Common myeloid progenitor, CD34-positive (primary cell): ENCODE measurements around the gene PHC2.

Experiments used
- CTCF ChIA-PET: fragments of 350-600 bp; sonication (Branson Sonifier 250); formaldehyde crosslinking; loops from one replicate; lab custom pipeline; 2021; ENCODE audit warnings: antibody characterized with exemption; lab: Charles Lee
- POLR2A ChIA-PET: fragments of 350-600 bp; sonication (Branson Sonifier 250); formaldehyde crosslinking; loops from one replicate; lab custom pipeline; 2021; ENCODE audit warnings: antibody characterized with exemption; lab: Charles Lee
- DNase-seq, 3 donors: peaks; one replicate each; pipeline versions ENCODE4 v3.0.0 to v3.0.0-alpha.2; 2013
- H3K27ac ChIP-seq, 2 experiments: 1 replicate in 1 of 2; 2 replicates in 1 of 2; pipeline ENCODE4 v1.7.0; 2013; ENCODE audit warnings: inconsistent platforms in 2 of 2, low read length in 2 of 2, mild to moderate bottlenecking in 2 of 2, low read depth in 1 of 2, moderate library complexity in 1 of 2; ENCODE audit not compliant: severe bottlenecking in 2 of 2, insufficient read depth in 1 of 2, poor library complexity in 1 of 2
- H3K27me3 ChIP-seq, 5 experiments: replicated peaks in 2 of 5; 1 replicate in 3 of 5; 2 replicates in 2 of 5; pipeline versions ENCODE4 v1.6.1 to v1.7.0; 2013; ENCODE audit warnings: low read length in 4 of 5, mild to moderate bottlenecking in 2 of 5, moderate library complexity in 2 of 5, inconsistent platforms in 1 of 5; ENCODE audit not compliant: insufficient read depth in 5 of 5, control insufficient read depth in 4 of 5
- H3K36me3 ChIP-seq, 4 experiments: 1 replicate in 2 of 4; 2 replicates in 2 of 4; pipeline versions ENCODE4 v1.6.1 to v1.7.0; 2013; ENCODE audit warnings: low read length in 3 of 4, control low read depth in 1 of 4, mild to moderate bottlenecking in 1 of 4; ENCODE audit not compliant: control insufficient read depth in 4 of 4, insufficient read depth in 4 of 4
- H3K4me1 ChIP-seq, 4 experiments: 1 replicate in 3 of 4; 2 replicates in 1 of 4; pipeline versions ENCODE4 v1.6.1 to v1.7.1; 2013; ENCODE audit warnings: low read length in 3 of 4, mild to moderate bottlenecking in 3 of 4, control low read depth in 1 of 4, inconsistent platforms in 1 of 4, moderate library complexity in 1 of 4; ENCODE audit not compliant: control insufficient read depth in 4 of 4, insufficient read depth in 4 of 4; ENCODE audit errors: control extremely low read depth in 1 of 4
- H3K4me3 ChIP-seq, 7 experiments: 1 replicate in 4 of 7; 2 replicates in 3 of 7; pipeline versions ENCODE4 v1.5.1 to v1.7.0; 2013; ENCODE audit warnings: mild to moderate bottlenecking in 7 of 7, low read length in 6 of 7, moderate library complexity in 6 of 7, inconsistent platforms in 2 of 7, low read depth in 2 of 7, control low read depth in 1 of 7; ENCODE audit not compliant: insufficient read depth in 4 of 7, control insufficient read depth in 1 of 7; ENCODE audit errors: extremely low read depth in 1 of 7
- H3K9me3 ChIP-seq, 5 experiments: 1 replicate in 4 of 5; 2 replicates in 1 of 5; pipeline versions ENCODE4 v1.6.1 to v1.7.1; 2013; ENCODE audit warnings: low read length in 4 of 5, mild to moderate bottlenecking in 2 of 5, inconsistent platforms in 1 of 5, low read depth in 1 of 5, moderate library complexity in 1 of 5; ENCODE audit not compliant: control insufficient read depth in 4 of 5, insufficient read depth in 2 of 5; ENCODE audit errors: control extremely low read depth in 1 of 5
- WGBS: methylation state at CpG from one replicate; pipeline ENCODE4 v1.1.5; 2013; ENCODE audit not compliant: insufficient coverage; 5-methylcytosine and 5-hydroxymethylcytosine counted together

PHC2 gene

GRCh38 chr1:33331444-33332356, 99.2 kb downstream of the PHC2 start:
- whole genome bisulfite sequencing = 71% methylated on average over 10 of the region's 10 CpGs
- no peaks in the 10 kb centered on the region for H3K27me3 ChIP-seq
- ChIA-PET POLR2A (interaction anchor here (0.6 kb wide), 1 partner anchor 120 kb away, joined by 3 read pairs; no protein-coding TSS in a partner anchor), CTCF (interaction anchor here (1.6 kb wide), 1 partner anchor 34 kb away, joined by 4 read pairs; no protein-coding TSS in a partner anchor)
- H3K4me1 ChIP-seq = peaks cover 0 to 3% (median 0%) of the 10 kb centered on the region in 4 experiments
- H3K4me3 ChIP-seq = no peak overlapping the region
- H3K36me3 ChIP-seq = peaks cover 46 to 82% (median 64%) of the 10 kb centered on the region in 4 experiments
- no peak for DNase-seq
- no peak overlapping the region for H3K27ac ChIP-seq
- H3K9me3 ChIP-seq = no peaks in the 10 kb centered on the region

- ChIA-PET POLR2A (interaction anchor here (0.6 kb wide), 1 partner anchor 120 kb away, joined by 3 read pairs; no protein-coding TSS in a partner anchor), CTCF (interaction anchor here (1.6 kb wide), 2 partner anchors 10 to 35 kb away, joined by 4 read pairs; partner anchors contain the start of gene A3GALT2)
- no peaks in the 10 kb centered on the region for H3K27me3 ChIP-seq
- peaks cover 49 to 89% (median 70%) of the 10 kb centered on the region in 4 experiments for H3K36me3 ChIP-seq
- 98% methylated on average over 7 of the region's 7 CpGs for WGBS
- no peak overlapping the region for H3K4me3 ChIP-seq
- no peak for DNase-seq
- no peaks in the 10 kb centered on the region for H3K9me3 ChIP-seq
- H3K4me1 ChIP-seq = peaks cover 0 to 3% (median 0%) of the 10 kb centered on the region in 4 experiments
- H3K27ac ChIP-seq = no peak overlapping the region
Measured at GRCh38 chr1:33330906-33331305, 100.0 kb downstream of the PHC2 start.

- POLR2A ChIA-PET = no interaction called here
- CTCF ChIA-PET = interaction anchor here (1.6 kb wide), 2 partner anchors 10 to 36 kb away, joined by 4 read pairs; partner anchors contain the start of gene A3GALT2
- DNase-seq = no peak
- WGBS = 100% methylated on average over 2 of the region's 3 CpGs
- H3K27ac ChIP-seq = no peak overlapping the region
- H3K9me3 ChIP-seq = no peaks in the 10 kb centered on the region
- H3K4me1 ChIP-seq = peaks cover 0 to 3% (median 0%) of the 10 kb centered on the region in 4 experiments
- H3K36me3 ChIP-seq = peaks cover 50 to 94% (median 75%) of the 10 kb centered on the region in 4 experiments
- H3K4me3 ChIP-seq = no peak overlapping the region
- H3K27me3 ChIP-seq = no peaks in the 10 kb centered on the region
Measured at GRCh38 chr1:33330361-33330890, 100.5 kb downstream of the PHC2 start.

- H3K27ac ChIP-seq = no peak overlapping the region
- H3K9me3 ChIP-seq = no peaks in the 10 kb centered on the region
- DNase-seq = no peak
- H3K36me3 ChIP-seq = peaks cover 56 to 96% (median 79%) of the 10 kb centered on the region in 4 experiments
- no peaks in the 10 kb centered on the region for H3K27me3 ChIP-seq
- H3K4me3 ChIP-seq = no peak overlapping the region
- CTCF ChIA-PET = interaction anchor here (1.6 kb wide), 2 partner anchors 9 to 36 kb away, joined by 4 read pairs; partner anchors contain the start of gene A3GALT2
- H3K4me1 ChIP-seq = peaks cover 0 to 3% (median 0%) of the 10 kb centered on the region in 4 experiments
- WGBS = 98% methylated on average over 19 of the region's 19 CpGs
- POLR2A ChIA-PET = no interaction called here
Measured at GRCh38 chr1:33329600-33330305, 101.1 kb downstream of the PHC2 start.

- Histone ChIP-seq H3K27me3 (no peaks in the 10 kb centered on the region), H3K4me3 (no peak overlapping the region), H3K36me3 (peaks cover 61 to 98% (median 83%) of the 10 kb centered on the region in 4 experiments), H3K9me3 (no peaks in the 10 kb centered on the region), H3K4me1 (peaks cover 0 to 3% (median 0%) of the 10 kb centered on the region in 4 experiments), H3K27ac (no peak overlapping the region)
- DNase-seq = no peak
- POLR2A ChIA-PET = no interaction called here
- CTCF ChIA-PET = interaction anchor here (0.8 to 1.0 kb wide), 2 partner anchors 10 to 38 kb away, joined by 3 to 4 read pairs; no protein-coding TSS in a partner anchor
- WGBS = 94% methylated on average over 12 of the region's 12 CpGs
Measured at GRCh38 chr1:33328817-33329216, 102.1 kb downstream of the PHC2 start.

- Histone ChIP-seq H3K4me1 (peaks cover 0 to 3% (median 0%) of the 10 kb centered on the region in 4 experiments), H3K4me3 (no peak overlapping the region), H3K27me3 (no peaks in the 10 kb centered on the region), H3K36me3 (peaks cover 55 to 98% (median 81%) of the 10 kb centered on the region in 4 experiments), H3K27ac (no peak overlapping the region), H3K9me3 (no peaks in the 10 kb centered on the region)
- CTCF ChIA-PET = interaction anchor here (0.8 kb wide), 1 partner anchor 11 kb away, joined by 3 read pairs; no protein-coding TSS in a partner anchor
- peak in 1 of 3 donors; percentile 4 for DNase-seq
- POLR2A ChIA-PET = no interaction called here
- 92% methylated on average over 9 of the region's 9 CpGs for WGBS
Measured at GRCh38 chr1:33327587-33328325, 103.1 kb downstream of the PHC2 start.
